Activated gamma-delta T cell treated with anti-CD3 and anti-CD28 coated beads, Interleukin-2, amount 50 U/mL, for 16 hours (primary cell): Measurements from ENCODE around the gene GSTM3.
A peak's percentile ranks its signal among the peaks of the same experiment; 100 is the strongest.
"Not testable (repeated sequence)": the region's sequence is repeated elsewhere in the genome, so short reads cannot be mapped to it uniquely, and the experiment has no call there.

Experiments used
- DNase-seq: peaks from one replicate; pipeline ENCODE4 v3.0.0-alpha.2; 2020; ENCODE audit warnings: low read depth

Gene GSTM3

GRCh38 chr1:109775398-109775797 lies 34.6 kb upstream of the GSTM3 start:
- DNase-seq, result no peak

- DNase-seq, result no peak
Measured at GRCh38 chr1:109773900-109774485, 33.2 kb upstream of the GSTM3 start.

- DNase-seq, result peak; percentile 24
Measured at GRCh38 chr1:109773203-109773899, 32.5 kb upstream of the GSTM3 start.

GRCh38 chr1:109772658-109773202 lies 31.9 kb upstream of the GSTM3 start:
- no peak for DNase-seq

- no peak for DNase-seq
Measured at GRCh38 chr1:109771712-109772657, 31.1 kb upstream of the GSTM3 start.

- no peak for DNase-seq
Measured at GRCh38 chr1:109770331-109771095, 29.7 kb upstream of the GSTM3 start.

- DNase-seq, result no peak
Measured at GRCh38 chr1:109769330-109770078, 28.7 kb upstream of the GSTM3 start.

- DNase-seq, result no peak
Measured at GRCh38 chr1:109768820-109769219, 28.0 kb upstream of the GSTM3 start.

GRCh38 chr1:109768335-109768650 lies 27.5 kb upstream of the GSTM3 start:
- no peak for DNase-seq

GRCh38 chr1:109767637-109768334 lies 26.9 kb upstream of the GSTM3 start:
- no peak for DNase-seq

- not testable (repeated sequence) for DNase-seq
Measured at GRCh38 chr1:109766991-109767636, 26.3 kb upstream of the GSTM3 start.

- DNase-seq, result no peak
Measured at GRCh38 chr1:109765896-109766615, 25.2 kb upstream of the GSTM3 start.

GRCh38 chr1:109765483-109765815 lies 24.6 kb upstream of the GSTM3 start:
- DNase-seq, result no peak

GRCh38 chr1:109764561-109765482 lies 24.0 kb upstream of the GSTM3 start:
- no peak for DNase-seq

- DNase-seq, result no peak
Measured at GRCh38 chr1:109763646-109764415, 23.0 kb upstream of the GSTM3 start, which contains the start of gene EPS8L3. Gene EPS8L3 (minus strand): TSS chr1:109763923. CDS start chr1:109761749, 2,174 bp downstream.

GRCh38 chr1:109762821-109763645 lies 22.2 kb upstream of the GSTM3 start:
- no peak for DNase-seq
